Fibroblast of the aortic adventitia (primary cell): ENCODE measurements around the gene GNPTAB. TPM values are rescaled to one million over a fixed set of nuclear protein-coding genes. Genes with fewer than 3 reads are reported as not detected.

Source experiments
- DNase-seq: peaks from one replicate; pipeline ENCODE4 v3.0.0-alpha.2; 2010; ENCODE audit warnings: low read depth
- H3K4me3 ChIP-seq: 2 replicates; pipeline ENCODE4 v1.5.1; 2011; ENCODE audit warnings: low read depth, mild to moderate bottlenecking, control low read depth, low read length, moderate library complexity
- total RNA-seq: library from RNA; depleted of rRNA; stranded (reverse); fragments of >200 nt; gene quantifications from 2 replicates; pipeline ENCODE4 v1.2.3, GENCODE V29; 2012; ENCODE audit warnings: low replicate concordance
- TF ChIP-seq, protein P1 (sequence below): IDR thresholded peaks from 2 replicates; pipeline ENCODE4 v1.5.1; 2011; ENCODE audit warnings: mild to moderate bottlenecking, low read length, control low read depth, inconsistent platforms; ENCODE audit not compliant: insufficient read depth

The GNPTAB gene
- 31.5 and 38.3 TPM in 2 replicates for total RNA-seq

DNA sequence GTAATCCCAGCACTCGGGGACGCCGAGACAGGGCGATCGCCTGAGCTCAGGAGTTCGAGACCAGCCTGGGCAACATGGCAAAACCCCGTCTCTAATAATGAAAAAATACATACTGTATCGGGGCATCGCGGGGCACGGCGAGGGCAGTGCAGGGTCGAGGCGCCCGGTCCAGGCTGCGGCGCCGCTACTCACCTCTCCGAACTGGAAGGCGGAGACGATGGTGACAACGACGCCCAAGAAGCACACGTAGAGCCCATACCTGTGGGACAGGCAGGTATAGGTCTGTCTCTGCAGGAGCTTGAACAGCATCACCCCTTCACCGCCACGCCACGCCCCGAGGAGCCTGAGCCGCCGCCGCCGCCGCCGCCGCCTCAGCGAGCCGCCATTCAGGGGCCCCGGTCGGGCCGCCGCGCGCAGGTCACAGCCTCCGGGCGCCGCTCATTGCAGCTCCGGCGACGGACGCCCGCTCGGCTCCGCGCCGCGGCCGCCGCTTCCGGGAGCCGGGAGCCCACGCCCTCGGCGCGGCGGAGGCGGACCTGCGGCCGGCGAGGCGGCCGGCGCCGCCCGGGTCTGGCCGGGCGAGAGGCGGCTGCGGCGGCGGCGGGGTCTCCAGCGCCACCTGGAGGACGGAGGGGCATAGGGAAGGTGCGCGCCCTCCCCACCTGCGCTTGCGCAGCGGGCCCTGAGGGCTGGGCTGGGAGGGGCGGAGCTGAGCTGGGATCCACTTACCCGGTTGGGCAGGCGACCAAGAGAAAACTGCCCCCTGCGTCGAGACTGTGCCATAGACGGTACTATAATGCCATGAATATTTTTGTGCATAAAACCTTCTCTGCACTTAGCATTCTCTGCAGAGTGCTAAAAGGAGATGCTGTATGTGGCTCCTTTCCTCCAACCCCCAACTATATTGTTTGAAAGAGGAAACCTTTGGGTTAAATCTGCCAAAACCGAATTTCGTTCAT lies at the start of gene GNPTAB:
TSS of gene GNPTAB (minus strand) at position 593 of the 959 bp plus-strand sequence. CDS start at position 309, 284 bp downstream.
- peak within 1 kb of the TSS; percentile 98 for H3K4me3 ChIP-seq
- DNase-seq: peak; percentile 87
- TF ChIP-seq, protein P1, sequence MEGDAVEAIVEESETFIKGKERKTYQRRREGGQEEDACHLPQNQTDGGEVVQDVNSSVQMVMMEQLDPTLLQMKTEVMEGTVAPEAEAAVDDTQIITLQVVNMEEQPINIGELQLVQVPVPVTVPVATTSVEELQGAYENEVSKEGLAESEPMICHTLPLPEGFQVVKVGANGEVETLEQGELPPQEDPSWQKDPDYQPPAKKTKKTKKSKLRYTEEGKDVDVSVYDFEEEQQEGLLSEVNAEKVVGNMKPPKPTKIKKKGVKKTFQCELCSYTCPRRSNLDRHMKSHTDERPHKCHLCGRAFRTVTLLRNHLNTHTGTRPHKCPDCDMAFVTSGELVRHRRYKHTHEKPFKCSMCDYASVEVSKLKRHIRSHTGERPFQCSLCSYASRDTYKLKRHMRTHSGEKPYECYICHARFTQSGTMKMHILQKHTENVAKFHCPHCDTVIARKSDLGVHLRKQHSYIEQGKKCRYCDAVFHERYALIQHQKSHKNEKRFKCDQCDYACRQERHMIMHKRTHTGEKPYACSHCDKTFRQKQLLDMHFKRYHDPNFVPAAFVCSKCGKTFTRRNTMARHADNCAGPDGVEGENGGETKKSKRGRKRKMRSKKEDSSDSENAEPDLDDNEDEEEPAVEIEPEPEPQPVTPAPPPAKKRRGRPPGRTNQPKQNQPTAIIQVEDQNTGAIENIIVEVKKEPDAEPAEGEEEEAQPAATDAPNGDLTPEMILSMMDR: peak; percentile 68

DNA sequence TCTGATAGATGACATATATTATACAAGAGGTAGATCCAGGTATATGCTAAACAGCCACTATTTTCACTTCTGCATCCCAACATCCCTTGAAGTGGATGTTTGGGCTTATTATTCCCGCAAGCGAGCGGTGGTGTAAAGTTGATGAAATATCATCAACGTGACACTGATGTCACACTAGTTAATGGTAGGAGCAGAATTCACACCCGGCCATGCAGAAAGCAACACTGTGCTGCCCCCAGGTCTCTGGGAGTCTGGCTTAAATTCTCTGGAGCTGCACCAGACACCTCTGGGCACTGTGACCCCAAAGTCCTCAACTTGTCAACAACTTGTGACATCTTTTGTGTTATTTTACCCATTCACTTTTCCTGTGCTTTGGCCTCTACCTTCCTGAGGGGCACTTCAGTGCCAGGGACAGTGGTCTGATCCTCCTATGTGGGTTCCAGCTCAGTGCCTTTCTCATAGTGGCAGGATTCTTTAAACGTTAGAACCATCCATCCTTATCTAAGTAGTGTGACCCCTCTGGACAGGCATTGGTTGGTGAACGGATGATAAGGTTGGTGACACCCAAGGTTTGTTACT lies 47.6 kb upstream of the GNPTAB start:
- no peak for DNase-seq
- TF ChIP-seq, protein P1: no peak
- H3K4me3 ChIP-seq: peak overlapping the region; percentile 95

DNA sequence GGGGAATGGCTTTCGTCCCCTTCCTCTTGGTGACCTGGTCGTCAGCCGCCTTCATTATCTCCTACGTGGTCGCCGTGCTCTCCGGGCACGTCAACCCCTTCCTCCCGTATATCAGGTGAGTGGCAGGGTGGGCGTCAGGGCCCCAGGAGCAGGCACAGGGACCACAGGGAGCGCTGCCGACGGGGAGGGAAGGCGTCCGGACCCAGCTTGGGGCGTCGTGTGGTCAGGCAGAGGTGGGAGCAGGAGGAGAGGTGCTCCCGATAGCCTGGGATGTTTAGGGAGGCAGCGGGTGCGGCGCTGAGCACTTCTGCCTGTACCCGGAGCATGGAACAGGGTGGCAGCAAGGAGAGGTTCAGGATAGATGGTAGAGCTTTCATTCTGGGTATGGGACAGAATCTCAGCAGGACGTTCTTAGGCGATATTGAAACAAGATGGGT lies 47.1 kb upstream of the GNPTAB start:
- DNase-seq: peak; percentile 31
- TF ChIP-seq, protein P1: no peak
- H3K4me3 ChIP-seq: peak overlapping the region; percentile 95

DNA sequence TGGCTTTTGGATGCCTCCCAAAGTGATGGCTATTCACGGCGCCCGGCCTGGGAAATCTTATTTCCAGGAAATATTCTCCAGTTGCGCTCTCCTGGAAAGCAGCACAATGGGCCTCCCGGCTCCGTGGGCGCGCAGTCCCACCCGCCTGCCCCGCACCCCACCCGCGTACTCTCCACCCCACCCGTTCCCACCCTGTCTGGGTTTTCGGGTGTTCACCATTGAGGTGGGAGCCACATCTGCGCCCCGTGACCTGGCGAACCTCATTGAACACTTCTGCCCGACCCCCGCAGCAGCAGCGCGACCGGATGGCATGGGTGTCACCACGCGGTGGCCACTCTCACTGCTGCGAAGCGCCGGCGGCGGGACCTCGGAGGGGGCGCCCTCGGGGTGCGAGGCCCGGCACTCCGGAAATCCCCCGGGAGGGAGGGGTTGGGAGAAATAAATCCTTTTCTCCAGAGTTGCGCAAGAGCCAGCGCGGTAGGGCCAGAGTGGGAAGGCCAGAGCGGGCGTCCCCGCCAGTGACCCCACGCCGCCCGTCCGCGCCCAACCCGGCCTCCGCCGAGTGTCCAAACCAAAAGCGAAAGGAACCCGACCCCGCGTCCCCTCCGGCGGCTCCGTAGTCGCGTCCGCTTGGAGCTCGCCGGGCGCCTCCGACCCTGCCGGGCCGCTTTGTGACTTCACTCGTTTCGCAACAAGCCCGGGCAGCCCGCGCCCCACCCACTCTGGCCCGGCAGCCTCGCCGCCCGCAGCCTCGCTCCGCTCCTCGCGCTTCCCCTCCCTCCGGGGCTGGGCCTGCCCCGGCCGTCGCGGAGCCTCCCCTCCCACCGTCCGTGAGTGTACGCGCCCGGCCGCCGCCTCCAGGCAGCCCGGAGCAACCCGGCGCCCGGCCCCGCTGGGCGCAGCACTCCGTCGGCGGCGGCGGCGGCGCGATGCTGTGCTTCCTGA lies 46.4 kb upstream of the GNPTAB start, which contains the start of gene DRAM1:
TSS of gene DRAM1 (plus strand) at position 720 of the 945 bp plus-strand sequence. CDS start at position 930, 210 bp downstream.
- peak; percentile 88 for DNase-seq
- peak within 1 kb of the TSS; percentile 95 for H3K4me3 ChIP-seq
- TF ChIP-seq, protein P1: no peak

DNA sequence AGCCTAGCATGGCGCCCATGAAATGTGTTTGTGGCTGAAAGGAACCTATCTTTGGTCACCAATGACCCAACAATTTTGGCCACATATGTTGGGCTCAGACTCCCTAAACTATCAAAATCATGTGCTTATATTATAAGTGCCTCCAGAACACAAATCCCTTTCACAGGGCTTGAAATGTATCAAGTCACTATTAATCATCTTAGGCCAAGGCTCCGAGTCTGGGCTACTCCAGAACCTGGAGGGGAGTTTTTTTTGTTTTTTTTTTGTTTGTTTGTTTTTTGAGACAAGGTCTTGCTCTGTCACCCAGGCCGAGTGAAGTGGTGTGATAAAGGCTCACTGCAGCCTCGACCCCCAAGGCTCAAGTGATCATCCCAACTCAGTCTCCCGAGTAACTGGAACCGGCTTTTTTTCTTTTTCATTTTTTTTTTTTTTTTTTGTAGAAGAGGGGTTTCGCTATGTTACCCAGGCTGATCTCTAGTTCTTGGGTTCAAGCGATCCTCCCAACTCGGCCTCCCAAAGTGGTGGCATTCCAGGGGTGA lies 45.6 kb upstream of the GNPTAB start:
- DNase-seq: peak; percentile 27
- TF ChIP-seq, protein P1: no peak
- H3K4me3 ChIP-seq: peak overlapping the region; percentile 95

DNA sequence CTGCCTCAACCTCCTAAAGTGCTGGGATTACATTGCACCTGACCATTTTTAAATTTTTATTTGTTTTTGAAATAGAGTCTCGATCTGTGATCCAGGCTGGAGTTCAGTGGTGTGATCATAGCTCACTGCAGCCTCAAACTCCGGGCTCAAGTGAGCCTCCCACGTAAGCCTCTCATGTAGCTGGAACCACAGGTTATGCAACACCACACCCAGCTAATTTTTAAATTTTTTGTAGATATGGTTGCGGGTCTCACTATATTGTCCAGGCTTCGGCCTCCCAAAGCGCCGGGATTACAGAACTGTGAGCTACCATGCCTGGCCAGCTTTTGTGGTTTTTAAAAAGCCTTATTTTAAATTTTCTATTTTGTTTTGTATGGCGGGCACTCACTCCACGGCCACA lies 44.4 kb upstream of the GNPTAB start:
- DNase-seq: no peak
- no peak overlapping the region for H3K4me3 ChIP-seq
- TF ChIP-seq, protein P1: no peak
